ENCODE data around the gene ASTN2.

ASTN2 gene

DNA sequence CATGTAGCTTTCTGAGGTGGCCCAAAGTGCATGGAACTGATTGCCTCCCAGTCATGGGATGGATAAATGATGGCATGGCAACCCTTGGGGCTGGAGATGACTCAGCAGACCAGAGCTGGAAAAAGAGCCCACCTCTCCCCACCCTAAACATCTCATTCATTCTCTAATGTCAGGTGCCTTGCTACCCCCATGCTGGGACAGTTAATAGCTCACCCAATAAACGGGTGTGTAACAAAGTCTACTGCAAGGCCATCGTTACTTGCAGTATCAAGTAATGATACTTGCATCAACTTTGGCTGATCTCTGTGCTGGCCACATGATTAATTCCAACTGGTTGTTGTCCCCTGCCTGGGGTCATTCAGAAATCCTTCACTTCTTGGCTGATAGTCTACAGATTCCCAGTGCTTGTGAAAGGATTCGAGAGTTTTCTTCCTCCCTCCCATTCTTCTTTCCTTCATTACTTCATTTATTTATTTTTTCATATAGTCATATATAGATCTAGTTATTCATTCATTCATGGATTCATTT is 850.5 kb downstream of the ASTN2 start:
- no peak for DNase-seq (ENCODE audit: low read depth)

DNA sequence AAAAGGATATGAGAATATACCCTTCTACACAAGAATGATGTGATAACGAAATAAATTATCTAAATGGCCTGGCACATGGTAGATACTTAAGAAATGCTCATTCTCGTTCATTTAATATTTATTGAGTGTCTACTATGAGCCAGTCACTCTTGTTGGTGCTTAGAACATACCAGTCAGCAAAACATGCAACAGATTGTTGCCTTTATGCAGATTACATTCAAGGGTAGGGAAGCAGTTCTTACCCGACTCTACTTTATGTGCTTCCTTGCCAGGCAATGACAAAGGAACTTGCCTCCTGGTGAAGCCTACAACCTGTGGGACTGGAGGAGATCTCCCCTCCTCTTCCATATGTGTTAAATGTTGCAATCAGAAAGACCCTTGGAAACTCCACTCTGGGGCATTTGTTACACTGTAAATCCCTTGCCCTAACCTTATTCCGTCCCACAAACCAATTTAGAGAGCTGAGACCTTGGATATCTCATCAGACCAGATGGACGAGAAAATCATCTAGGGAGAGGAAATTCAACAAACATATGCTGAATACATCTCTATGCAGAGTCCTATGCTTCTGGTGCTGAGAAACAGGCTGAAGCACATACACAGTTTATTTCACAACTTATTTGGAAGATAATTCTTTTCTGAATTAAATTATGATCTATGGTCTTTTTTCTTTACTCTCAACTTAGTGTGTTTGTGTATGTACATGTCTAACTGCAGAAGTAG is 855.9 kb downstream of the ASTN2 start:
- DNase-seq (ENCODE audit: low read depth), result no peak

DNA sequence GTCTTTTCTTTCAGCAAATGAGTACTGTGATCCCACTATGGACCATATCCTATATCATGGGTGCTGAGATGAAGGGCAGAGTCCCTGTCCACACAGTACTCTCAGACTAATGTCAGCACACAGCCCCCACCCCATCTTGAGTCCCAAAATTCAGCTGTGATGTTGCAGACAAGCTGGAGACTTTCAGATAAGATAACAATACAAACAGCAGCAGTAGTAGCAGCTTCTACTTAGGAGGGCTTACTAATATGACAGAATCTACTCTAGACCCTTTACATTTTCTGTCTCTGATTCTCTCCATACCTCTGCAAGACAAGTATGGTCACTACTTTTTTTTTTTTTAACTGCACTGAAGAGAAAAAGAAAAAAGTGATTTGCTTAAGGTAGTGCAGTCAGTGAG is 856.8 kb downstream of the ASTN2 start:
- DNase-seq (ENCODE audit: low read depth), result no peak

DNA sequence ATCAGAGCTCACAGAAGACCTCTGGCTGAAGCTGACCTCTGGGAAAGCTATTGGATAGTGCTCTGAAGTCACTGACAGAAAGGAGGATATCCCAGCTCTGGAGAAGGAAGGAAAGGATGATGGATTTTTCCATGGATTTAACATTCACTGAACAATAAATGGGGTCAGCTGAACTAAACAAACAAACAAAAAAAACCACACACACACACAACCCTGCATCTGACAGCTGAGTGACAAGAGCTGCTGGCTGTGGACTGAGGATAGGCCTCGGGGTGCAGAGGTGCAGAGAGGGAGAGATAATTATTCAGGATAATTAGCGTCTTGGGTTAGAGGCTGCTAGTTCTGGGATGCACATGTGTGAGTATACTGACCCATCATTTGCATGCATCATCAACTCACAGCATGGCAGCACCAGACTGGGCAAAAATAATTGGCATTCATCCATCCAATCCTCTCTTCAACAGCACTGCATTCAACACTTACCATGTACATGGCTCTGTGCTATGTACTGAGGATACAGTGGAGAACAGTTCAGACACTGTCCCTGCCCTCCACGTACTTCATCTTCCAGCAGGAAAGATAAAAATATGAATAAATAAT is 859.2 kb downstream of the ASTN2 start:
- DNase-seq (ENCODE audit: low read depth), result no peak

DNA sequence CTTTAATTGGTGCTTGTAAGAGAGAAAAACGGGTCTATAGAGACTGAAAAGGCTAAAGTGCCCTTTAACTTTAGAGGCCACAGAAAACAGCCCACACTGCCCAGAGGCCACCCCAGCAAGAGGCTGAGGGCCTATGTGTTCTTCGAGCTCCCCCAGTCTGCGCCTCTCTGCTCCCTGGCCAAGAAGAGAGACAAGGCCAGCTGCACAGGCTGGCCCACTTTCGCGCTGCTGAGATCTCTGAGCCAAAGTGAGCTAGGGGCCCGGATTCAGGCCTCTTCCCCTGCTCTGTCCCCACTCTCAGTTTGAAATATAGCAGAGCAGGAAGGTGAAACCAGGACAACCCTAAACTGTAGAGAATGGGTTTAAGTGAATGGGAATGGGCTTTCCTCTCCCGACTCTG is 859.7 kb downstream of the ASTN2 start:
- no peak for DNase-seq (ENCODE audit: low read depth)

DNA sequence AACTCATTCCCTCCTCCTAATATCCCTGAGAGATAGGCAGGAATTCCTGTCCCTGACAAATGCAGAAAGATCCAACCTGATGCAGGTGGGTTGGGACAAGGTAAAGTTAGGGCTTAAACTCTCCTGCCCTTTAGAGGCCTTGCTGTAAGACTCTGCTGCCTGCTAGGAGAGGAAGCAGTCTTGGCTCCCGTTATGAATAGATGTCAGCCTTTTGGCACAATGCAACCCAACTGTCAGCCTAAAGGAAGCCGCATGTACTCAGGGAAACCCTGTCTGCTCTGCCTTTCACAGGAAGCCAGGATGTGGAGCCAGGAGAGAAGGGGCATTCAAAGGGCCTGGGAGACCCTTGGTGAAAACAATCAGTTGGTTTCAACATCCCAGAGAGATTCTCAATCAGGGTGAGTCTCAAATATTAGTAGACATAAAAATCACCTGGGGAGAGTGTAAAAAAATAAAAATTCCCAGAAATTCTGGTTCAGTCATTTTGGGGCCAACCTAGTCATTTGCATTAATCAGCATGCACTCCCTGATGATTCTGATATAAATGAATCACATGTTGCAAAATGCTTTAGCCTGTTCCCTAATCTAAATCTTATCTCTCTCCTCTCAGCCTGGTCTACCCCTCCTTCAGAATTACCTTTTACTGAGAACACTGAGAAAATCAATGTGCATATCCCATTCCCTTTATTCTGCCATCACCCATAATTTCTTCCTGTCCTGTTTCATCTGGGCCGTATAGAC is 864.0 kb downstream of the ASTN2 start:
- DNase-seq (ENCODE audit: low read depth), result no peak

DNA sequence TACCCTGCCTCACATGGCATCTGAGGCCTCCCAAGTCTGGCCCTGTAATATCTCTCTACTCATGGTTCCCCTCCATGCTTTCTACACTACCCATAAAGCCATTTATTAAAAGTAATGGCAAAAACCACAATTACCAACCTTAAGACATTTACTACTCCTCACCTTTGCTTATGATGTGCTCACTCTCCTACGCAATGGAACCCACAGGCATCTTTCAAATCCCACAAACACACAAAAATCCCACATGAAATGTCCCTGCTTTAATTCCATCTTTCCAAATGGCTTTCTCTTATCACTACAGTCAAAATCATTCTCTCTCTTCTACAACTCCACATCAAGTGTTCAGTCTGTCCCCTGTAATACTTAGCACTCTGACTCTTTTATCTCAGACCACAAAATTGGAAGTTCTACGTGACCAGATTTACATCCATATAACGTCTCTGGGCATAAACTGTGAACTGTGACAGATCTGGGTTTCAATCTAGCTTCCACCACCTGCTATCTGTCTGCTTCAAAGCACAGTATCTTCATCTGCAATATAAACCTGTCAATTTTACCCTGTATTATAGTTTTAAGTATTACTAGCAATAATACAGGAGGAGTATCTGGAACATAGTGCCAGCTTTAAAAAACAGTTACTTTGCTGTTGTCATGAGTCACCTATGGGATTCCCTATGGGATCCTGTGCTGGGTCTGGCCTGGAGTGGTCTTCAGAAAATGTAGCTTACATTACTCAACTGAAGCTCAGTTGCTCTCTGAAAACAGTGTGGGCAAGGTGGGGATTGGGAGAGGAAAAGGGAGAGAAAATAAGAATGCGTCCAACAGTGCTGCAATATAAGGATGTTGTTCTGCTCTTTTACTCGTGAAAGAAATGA is 864.8 kb downstream of the ASTN2 start:
- DNase-seq (ENCODE audit: low read depth), result no peak

DNA sequence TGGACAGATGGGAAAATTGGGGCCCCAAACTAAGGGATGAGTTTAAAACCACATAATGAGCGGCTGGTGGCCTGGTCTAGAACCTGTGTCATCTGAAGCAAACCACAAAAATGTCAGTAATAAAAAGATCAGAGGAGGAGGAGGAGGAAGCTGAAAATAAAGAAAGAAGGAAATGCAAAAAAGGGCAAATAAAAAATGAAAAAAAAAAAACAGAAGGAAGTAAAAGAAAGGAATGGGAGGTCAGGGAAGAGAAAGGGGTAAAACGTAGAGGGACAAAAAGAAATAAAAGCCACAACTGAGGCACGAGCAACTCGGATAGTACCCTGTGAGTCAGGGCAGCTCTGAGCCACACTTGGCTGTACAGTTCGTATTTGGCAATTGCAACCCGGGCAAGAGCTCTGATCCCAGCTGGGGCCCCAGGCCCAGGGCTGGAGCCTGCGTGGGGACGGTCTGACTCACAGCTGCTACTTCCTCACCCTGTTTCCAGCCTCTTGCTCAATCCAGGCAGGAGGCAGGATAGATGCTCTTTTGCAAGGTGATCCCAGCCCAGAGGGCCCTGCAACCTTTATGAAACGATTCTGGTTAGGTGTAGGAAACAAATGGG is 865.7 kb downstream of the ASTN2 start:
- peak; percentile 72 for DNase-seq (ENCODE audit: low read depth)

DNA sequence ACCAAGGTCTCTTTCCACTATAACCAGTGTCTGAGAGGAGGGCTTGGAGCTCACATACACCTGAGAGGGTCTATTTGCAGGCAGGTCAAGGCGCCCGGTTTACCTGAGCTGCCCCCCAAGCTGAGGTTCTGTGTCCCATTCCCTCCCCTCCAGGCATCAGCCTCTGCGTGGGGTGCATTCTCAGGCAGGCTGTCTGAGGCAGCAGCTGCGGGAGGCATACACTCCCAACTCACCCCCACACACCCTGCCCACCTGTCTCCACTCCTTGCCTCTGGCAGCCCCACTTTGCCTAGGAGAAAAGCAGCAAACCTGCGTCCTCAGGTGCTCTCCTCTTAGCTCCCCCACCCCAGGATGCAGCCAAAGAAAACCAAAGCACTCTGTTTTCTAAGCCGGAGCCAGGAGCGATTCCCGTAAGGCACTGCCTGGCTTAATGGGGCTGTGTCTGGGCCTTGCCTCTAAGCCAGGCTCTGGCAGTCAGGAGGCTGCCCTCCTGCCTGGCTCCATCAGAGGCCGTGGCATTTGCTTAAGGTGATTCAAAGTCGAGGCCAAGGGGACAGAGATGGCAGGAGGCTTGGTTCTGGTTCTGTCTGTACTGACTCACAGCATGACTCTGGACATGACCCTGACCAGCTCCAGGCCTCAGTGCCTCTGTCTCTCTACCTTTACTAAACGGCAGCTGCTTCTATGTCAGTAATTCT is 867.0 kb downstream of the ASTN2 start:
- DNase-seq (ENCODE audit: low read depth), result no peak

DNA sequence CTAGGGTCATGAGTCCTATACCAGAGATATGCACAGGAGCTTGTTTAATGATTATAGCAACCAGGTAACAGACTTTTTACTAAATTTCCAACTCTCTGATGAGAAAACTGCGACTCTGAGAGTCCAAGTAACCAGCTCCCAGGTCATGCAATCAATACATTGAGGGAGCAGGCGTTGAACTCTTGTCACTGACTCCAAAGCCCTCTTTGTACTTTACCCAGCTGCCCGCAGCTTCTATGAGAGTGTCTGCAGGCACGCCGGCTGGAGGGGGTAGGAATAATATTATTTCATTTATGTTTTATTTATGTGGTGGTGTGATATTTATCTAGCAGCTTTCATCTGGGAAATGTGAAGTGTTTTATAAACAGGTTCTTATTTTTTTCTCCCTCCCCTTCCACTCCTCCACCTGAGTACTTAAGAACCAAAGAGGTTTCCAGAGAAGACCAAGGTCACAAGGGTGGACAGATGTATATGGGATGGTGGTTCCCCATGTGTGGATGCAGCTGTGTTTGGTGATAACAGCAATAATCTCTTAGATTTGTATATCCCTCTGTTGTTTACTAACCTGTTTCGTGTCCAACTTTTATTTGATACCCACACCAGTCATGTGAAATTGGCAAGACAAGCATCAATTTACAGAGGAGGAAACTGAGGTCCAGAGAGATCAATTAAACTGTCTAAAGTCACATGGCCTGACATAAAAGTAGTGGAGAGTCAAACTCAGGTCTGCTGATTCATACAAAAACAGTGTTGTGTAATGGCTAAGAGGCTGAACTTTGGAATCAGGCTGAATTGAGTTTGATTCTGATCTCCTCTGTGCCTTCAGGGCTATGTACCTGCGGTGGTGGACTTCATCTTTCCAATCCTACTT is 867.9 kb downstream of the ASTN2 start:
- DNase-seq (ENCODE audit: low read depth), result no peak

DNA sequence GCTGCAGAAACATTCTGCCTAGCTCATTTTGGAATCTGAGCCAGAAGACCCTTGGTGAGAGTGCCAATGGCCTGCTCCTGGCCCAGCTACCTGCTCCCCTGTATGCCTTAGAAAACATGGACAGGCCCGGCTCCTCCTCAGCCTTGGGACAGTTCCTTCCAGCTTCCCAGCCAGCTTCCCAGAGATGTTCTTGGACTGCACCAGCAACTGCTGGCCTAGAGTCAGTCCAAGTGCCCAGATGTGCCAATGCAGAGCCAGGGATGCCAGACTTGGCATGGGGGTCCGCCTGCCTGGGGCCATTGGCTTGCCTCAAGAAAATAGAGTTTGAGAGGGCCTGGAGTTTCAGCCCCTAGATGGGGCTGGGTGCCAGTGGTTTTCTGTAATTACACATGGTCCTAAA is 870.0 kb downstream of the ASTN2 start:
- no peak for DNase-seq (ENCODE audit: low read depth)

DNA sequence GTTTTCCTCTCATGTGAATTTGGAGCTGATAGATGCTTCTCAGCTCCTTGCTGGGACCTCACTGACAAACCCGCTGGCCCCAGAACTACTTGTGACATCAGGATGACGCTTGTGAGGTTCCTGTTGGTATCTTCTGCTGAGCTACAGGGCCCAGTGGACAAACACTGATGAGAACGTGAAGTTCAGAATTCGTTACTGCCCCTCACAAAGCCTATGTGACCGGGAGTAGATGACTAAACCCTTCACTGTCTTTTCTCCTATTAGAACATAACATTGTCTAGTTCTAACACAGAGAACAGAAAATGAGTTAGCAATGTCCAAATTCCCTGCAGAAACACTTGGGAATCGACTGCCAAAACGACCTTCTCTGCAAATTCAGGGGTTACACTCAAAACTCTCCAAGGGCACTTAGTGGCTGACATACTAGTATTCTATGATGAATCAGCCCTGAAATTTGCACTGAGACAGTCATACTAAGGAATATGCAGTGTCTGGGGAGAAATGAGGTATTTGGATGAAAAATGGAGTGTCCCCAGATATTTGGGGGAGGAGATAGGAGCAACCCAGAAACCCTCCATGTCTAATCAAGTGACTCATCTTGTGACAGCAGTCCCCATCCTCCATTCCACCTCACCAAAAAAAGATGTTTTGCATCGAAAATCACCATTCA is 871.0 kb downstream of the ASTN2 start:
- peak; percentile 28 for DNase-seq (ENCODE audit: low read depth)

DNA sequence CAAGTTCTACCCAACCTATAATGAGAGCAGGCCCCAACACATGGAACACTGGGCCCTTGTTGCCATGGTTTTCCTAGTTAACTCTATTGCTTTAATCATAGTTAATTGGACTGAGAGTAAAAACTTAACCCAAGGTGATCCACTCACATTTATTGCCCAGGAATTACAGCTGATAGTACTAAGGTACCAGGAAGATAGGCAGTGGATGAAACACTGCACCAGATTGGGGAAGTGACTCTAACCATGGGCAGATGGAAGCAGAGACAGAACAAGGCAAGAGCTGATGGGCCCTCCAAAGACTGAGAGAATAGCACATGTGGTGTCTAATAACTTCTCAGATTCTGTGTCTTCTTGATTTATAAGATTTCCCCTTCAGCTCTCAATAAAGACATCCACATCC is 873.5 kb downstream of the ASTN2 start:
- DNase-seq (ENCODE audit: low read depth), result no peak

DNA sequence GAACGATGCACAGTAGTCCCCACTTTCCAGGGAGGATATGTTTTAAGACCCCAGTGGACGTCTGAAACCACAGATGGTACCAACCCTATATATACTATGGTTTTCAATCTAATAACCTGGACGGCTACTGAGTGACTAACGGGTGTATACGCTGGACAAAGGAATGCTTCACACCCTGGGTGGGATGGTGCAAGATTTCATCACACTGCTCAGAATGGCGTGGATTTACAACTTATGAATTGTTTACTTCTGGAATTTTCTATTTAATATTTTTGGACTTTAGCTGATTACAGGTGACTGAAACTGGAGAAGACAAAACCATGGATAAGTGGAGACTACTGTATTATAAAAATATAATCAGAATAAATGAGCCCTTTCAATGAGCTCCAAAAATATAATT is 875.3 kb downstream of the ASTN2 start:
- DNase-seq (ENCODE audit: low read depth), result no peak

DNA sequence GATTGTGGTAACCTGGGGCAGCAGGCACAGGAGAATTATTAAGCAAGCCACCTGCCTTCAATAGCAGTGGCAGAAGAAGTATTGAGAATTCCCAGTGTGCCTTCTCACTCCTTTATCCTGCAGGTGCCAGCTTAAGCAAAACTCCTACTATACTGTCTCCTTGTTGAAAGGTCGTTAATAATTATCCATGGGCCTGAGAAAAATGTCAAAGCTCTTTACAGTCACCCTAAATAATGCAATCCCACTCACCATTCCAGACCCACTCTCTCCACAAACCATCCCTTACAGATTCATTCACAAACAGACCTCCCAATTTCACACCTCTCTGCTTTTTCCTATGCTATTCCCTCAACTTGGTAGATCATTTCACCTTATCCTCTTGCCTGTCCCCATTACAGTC is 889.2 kb downstream of the ASTN2 start:
- DNase-seq (ENCODE audit: low read depth), result no peak

DNA sequence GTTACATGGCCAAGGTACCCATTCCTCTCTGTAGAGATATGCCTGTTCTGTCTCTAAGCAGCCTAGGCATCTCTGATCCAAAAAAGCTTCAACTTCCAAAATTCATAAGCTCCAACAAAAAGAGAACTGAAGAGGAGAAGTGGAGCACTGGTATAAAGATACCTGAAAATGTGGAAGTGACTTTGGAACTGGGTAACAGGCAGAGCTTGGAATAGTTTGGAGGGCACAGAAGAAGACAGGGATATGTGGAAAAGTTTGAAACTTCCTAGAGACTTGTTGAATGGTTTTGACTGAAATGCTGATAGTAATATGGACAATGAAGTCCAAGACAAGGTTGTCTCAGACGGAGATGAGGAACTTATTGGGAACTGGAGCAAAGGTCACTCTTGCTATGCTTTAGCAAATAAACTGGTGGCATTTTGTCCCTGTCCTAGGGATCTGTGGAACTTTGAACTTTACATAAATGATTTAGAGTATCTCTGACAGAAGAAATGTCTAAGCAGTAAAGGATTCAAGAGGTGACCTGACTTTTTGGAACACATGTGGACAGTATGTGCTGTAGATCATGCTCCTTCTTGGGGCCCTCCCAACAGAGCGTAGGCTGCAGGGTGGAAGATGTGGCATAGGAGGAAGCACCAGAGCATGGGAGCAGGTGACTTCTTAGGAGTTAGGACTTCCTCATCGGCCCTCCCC is 889.9 kb downstream of the ASTN2 start:
- DNase-seq (ENCODE audit: low read depth), result no peak

DNA sequence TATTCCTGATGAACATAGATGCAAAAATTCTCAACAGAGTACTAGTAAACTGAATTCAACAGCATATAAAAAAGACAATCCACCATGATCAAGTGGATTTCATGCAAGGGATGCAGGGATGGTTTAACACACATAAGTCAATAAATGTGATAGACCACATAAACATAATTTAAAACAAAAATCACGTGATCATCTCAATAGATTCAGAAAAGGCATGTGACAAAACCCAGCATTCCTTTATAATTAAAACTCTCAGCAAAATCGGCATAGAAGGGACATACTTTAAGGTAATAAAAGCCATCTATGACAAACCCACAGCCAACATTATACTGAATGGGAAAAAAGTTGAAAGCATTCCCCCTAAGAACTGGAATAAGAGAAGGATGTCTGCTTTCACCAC is 894.6 kb downstream of the ASTN2 start:
- no peak for DNase-seq (ENCODE audit: low read depth)

DNA sequence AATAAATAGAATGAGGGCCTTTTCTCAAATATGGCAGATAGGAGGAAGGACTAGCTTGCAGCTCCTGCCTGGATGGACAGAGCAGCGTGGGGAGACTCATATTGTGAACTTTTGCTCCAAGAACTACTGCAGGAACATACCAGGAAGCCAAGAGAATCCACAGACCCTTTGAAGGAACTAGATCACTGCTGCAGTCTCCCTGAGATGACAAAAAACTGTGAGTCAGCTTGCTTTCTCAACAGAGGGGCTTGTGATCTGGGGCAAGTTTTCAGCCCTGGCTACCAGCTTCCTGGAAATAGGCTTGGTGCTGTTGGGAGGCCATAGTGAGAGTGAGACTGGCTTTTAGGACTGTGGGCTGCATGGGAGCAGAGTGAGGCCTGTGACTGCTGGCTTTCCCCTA is 898.4 kb downstream of the ASTN2 start:
- DNase-seq (ENCODE audit: low read depth), result no peak

DNA sequence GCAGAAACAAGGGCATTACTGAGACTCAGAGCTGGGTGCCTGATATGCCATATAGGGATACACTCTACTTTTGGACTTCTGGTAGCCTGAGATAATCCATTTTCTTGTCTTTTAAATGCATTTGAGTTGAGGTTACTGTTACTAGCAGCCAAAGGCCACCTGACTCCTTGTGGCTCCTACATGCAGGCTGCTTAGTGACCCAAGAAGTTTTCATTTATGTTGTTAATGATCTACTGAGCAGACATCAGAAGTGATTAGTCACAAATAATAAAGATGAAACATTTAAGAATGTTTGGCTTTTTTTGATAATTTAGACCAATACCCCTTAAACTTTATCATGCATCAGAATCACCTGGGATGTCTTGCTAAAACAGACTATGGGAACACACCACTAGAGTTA is 899.3 kb downstream of the ASTN2 start:
- DNase-seq (ENCODE audit: low read depth), result no peak
